IPS-18c (cell line): ENCODE data around the gene KCTD3.

ENCODE experiments used
- H3K4me3 ChIP-seq: 2 replicates; pipeline ENCODE4 v1.7.0; 2013; ENCODE audit warnings: low read depth, mild to moderate bottlenecking, low read length, moderate library complexity; ENCODE audit not compliant: insufficient read depth
- H3K9me3 ChIP-seq: one replicate; pipeline ENCODE4 v1.6.1; 2013; ENCODE audit warnings: mild to moderate bottlenecking, low read length, moderate library complexity; ENCODE audit not compliant: control insufficient read depth, insufficient read depth

Gene KCTD3

DNA sequence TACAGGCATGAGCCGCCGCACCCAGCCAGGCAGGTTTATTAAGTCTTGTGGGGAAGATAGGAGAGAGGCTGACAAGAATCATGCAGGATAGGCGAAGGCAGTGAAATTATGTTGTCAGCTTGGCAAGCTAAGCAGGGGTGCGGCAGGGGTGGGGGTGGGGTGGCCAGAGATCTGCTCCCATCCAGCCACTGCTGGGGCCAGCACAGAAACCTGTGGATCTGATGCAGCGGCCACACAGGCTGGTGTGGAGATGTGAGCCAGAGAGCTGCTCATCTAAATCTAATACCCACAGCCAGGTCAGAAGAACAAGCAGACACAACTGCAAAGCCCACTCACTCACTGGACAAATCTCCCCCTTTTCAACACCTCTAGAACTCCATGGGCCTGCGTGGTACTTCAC lies 68.7 kb downstream of the KCTD3 start:
- Histone ChIP-seq H3K9me3 (no peaks in the 10 kb centered on the region), H3K4me3 (no peak overlapping the region)

DNA sequence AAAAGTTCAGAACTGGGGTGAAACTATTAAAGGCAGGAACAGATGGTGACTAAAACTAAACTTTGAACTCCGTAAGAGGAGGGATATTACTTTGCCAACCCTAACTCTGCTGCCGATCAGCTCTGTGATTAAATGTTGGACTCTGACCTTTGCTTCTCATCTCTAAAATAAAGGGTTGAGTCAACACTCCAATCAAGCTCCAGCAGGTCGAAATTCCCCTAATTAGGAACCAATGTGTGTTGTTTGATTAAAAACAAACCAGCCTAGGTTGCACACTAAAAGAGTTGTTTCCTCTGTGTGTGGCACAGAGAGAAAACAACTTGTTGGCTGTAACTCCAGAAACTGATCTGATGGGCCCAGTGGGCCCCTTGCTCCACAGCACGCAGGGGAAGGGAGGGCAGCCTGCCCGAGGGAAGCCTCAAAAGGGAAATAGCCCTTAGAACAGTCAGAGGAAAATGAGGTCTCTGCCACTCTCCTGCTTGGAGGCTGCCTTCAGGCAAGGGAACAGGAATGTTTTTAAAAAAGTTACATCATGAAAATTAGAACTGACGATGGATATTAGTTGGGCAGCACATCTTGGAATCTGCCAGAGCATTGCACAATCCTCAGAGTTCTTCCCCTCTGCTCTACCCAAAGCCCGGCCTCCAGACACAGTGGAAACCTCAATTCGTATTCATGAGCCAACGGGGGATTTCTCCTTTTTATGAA lies 69.3 kb downstream of the KCTD3 start:
- Histone ChIP-seq H3K4me3 (no peak overlapping the region), H3K9me3 (no peaks in the 10 kb centered on the region)

DNA sequence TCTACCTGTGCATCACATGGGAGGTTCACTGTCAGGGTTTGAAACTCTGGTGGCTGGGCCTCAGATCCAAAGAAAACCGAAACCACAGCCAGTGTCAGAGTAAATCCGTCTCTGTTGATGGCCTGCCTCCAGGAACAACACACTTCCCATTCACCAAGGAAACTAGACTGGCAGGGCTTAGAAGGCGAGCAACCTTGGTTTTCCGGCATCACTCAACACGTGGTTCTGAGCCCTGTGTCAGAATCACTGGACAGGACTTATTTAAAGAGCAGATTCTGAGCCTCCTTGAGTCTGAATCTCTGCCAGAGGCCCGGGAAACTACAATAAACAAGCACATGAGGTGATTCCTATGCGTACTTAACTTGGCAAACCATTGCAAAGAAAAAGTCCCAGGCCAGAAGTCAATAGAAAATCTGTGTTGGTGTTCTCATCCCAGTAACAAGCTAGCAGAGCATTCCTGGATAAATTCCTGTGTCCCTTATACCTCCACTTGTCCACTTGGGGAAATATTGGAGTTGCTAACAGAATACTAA lies 70.0 kb downstream of the KCTD3 start:
- Histone ChIP-seq H3K9me3 (no peaks in the 10 kb centered on the region), H3K4me3 (no peak overlapping the region)

DNA sequence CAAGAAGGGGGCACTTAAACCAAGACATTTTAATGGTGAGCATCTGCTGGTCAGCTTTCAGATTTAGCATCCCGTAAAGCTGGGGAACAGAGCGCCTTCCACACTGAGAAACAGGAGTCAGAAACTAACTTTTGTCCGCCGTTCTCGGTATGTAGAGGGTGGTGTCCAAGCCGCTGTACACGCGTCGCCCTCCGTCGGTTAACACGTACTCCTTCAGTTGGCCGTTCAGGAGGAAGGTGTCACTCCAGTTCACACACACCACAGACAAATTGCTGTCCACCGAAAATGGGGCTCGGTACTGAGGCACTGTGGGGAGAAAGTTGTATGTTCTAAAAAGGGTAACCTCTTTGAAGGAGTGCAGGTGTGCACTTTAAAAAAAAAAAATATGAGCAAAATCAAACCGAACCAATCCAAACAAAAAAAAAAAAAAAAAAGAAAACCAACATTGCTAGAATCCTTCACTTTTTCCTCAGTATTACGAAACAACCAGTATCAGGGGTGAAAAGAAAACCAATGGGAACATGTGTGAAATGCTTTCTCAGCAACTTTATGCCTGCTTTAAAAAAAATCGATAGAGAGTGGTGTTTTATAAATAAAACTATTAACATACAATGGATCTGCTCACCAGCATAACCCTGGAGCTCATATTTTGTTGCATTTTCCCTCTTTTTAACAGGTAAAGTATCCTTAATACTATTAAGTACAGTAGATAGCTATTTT lies 73.5 kb downstream of the KCTD3 start:
- H3K9me3 ChIP-seq, result no peaks in the 10 kb centered on the region
- no peak overlapping the region for H3K4me3 ChIP-seq

DNA sequence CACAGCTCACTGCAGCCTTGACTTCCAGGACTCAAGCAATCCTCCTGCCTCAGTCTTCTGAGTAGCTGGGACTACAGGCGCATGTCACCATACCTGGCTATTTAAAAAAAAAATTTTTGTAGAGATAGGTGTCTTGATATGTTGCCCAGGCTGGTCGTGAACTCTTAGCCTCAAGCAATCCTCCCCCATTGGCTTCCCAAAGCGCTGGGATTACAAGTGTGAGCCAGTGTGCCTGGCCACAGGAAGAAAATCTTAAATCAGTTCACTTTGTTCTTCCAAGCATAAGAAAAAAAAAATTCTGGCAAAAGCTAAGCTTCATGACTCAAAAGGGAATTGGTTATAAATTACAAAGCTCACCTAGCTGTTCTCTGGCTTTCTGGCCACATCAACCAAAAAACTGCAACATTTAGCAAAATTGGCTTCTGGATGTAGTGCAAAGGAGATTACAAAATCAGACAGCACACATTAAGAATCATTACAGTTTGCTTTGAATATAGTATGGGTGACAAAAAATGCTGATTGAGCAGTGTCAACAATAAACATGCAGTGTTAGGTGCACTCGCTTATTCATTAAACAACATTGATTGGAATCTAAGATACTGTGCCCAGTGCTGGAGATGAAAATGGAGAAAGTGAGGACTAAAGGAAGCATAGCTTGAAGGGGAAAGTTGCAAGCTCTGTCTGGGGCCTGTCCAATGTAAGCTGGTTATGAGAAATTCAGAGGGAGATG lies 76.7 kb downstream of the KCTD3 start:
- H3K9me3 ChIP-seq, result no peaks in the 10 kb centered on the region
- H3K4me3 ChIP-seq, result no peak overlapping the region

DNA sequence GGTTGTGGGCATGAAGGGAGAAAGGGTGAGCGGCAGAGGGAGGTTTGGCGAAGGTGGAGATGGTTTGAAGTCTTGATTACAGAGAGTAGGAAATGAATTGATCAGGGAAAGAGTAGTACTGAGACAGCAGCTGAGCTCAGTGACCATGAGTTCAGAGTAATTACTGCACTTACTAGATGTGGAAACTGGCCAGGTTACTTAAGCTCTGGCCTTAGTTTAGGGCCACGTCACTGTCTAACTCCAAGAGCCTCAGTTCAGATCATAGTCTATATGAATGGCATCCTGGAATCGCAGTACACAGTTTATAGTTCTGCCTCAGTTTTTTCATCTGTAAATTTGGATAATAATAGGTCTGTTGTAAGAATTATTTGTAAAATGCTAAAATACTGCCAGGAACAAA lies 78.1 kb downstream of the KCTD3 start:
- Histone ChIP-seq H3K9me3 (no peaks in the 10 kb centered on the region), H3K4me3 (no peak overlapping the region)

DNA sequence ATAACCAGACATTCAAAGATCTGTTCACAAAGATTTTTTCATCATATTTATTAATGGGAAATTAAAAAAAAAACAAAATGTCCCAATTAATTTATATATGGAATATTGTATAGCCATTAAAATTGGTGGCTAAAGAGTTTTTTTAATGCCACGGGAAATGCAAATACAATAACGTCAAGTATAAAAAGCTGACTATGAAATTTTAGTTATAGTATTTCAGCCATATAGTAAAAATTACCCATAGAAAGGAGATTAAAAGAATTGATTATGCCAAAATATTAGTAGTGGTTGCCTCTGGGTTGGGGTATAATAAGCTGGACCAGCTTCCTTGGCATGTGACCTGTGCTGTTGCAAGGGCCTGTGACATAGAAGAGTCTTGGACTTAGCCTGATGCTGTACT lies 78.8 kb downstream of the KCTD3 start:
- H3K9me3 ChIP-seq, result no peaks in the 10 kb centered on the region
- H3K4me3 ChIP-seq, result no peak overlapping the region

DNA sequence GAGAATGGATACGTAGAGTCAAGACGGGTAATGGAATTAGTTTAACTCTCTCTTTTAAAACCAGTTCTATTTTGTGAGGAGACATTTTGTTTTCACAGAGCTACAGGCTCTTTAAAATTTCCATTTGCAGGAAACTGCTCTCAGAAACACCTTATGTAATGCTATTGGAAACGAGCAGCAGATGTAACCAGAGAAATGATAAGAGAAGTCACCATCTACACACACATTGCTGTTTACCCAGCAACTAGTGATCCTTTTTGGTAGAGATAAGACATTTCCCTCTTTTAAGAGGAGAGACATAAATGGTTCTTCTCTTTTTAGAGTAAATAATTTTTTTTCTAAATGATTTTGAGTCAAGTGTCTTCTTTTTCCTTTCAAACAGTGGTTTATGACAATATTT lies 80.6 kb downstream of the KCTD3 start:
- no peaks in the 10 kb centered on the region for H3K9me3 ChIP-seq
- H3K4me3 ChIP-seq, result no peak overlapping the region

DNA sequence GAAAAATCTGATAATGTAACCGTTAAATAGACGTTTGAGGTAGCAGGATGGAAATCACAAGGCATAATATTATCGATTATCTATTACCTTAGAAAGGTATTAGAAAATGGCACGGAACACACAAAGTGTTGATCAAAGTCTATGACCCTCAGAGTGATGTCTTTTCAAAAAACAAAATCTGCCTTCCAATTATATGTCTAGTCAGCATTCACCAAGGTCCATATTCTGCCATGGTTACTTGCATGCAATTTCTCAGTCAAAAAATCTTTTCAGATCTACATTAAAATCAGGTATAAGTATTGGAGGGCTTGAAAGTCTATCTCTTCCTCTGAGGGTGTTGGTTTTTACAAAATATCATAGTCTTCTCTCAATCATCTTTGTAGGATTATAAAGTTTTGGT lies 81.9 kb downstream of the KCTD3 start:
- Histone ChIP-seq H3K4me3 (no peak overlapping the region), H3K9me3 (no peaks in the 10 kb centered on the region)

DNA sequence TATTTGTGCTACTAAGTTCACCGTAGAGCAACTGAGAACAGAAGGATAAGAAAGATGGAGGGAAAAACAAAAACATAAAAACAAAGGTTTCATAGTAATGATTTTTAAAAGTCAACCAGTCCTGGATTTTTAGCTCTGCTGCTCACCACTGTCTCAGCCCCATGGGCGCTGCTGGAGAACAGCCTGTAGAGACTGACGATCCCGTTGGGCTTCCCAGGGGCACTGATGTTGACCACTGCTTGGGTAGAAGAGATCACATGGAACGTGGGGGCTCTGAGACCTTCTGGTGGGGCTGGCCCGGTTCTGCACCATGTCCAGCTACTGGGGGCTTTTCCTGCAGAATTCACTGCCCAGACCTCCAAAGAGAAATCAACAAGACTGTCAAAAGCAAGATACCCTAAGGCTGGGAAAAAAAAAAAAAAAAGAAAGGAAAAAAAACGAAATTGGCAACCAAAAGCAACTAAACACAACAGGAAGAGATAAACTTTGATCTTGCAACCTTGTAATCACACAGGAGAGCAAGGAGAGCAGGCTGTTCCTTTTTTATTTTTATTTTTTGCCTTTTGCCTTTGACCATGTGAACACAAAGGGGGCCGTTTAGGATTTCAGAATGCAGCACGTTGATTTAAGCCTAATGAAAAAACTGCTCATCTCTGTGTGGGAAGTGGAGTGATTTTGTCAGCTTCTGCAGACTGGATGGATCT lies 83.5 kb downstream of the KCTD3 start:
- H3K4me3 ChIP-seq, result no peak overlapping the region
- no peaks in the 10 kb centered on the region for H3K9me3 ChIP-seq

DNA sequence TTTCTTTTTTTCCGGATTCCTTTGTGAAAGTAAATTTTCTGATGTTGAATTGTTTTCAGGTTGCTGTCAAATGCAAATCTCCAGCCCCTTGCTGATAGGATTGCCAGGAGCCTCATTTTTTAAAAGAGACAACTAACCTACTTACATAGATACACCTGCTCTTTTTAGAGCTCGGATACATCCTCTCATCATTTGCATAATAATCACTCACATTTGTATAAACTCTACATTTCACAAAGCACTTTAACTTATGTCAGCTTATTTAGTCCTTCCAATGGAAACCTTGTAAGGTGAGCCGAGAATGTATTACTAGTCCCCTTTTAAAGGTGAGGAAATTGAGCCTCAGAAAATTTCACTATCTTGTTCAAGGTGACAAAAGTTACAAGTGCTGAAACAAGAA lies 84.8 kb downstream of the KCTD3 start:
- Histone ChIP-seq H3K4me3 (no peak overlapping the region), H3K9me3 (no peaks in the 10 kb centered on the region)

DNA sequence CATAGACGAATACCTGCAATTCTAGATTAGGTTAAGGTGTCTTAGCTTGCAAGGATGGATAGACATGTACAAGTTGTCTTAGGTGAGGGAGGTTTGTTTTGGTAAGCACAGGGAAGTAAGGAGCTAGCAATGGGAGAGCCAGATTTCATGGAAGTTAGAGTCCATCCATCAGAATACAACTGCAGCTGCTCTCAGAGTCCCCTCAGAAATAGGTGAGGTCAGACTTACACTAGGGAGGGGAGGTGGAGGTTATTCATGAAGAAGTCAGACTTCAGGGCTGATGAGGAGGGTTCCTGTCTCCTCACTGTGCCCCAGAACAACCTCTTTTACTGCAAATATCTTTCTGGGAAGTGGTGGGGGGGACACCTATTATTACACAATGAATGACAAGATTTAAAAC lies 85.3 kb downstream of the KCTD3 start:
- no peak overlapping the region for H3K4me3 ChIP-seq

DNA sequence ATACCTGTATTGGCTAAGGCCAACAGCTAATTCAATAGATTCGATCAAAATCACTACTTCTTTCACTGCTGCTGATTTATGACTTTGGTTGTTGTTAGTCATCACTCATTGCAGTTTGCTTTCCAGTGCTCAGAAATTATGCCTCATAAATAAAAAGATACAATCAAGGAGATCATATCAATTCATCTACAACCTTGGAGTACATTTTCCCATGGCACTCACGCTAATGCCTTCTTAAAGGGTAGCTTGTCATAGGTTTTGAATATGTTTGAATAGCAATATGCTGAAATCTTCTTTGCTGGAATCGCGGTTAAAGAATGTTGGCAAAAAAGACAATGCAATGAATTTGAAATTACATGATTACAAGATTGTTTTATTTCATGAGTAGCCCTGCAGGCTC lies 89.9 kb downstream of the KCTD3 start:
- no peak overlapping the region for H3K4me3 ChIP-seq
- H3K9me3 ChIP-seq, result no peaks in the 10 kb centered on the region

More for the DNA sequence above, 85.3 kb downstream of the KCTD3 start:
- no peaks in the 10 kb centered on the region for H3K9me3 ChIP-seq

DNA sequence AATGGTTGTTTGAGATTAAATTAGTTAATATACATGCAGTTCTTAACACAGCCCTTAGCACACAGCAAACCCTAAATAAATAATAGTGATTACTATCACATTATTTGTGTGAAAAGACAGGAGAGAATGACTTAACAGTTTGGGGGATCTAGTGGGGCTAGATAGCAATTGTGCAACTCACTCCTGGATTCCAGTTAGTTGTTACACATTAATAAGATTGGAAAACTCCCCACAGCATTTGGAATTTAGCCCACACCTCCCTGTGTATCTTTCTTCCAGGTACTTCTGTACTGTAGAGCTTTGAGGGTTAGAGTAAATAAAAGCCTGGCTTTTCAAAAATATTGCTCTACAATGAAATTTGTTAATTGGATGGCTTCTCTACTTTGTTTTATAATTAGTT lies 93.2 kb downstream of the KCTD3 start:
- no peaks in the 10 kb centered on the region for H3K9me3 ChIP-seq

DNA sequence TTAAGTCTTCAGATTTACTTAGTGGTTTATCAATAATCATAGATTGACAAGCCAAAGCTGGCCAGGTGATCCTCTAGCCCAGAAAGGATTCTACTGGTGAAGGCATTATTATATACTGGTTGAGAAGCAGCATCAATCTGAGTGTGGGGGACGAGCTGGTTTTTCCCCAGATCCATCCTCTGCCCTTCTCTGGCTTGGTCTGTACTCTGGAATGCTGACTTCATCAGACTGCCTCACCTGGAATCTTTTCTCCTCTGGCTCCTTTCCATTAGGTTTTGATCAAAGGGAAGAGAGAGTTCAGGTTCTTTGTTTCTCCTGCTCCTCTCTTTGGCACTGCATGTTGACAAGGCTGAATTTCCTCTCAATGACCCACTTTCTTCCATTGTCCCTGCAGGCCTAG lies 93.9 kb downstream of the KCTD3 start:
- H3K9me3 ChIP-seq, result no peaks in the 10 kb centered on the region
- H3K4me3 ChIP-seq, result no peak overlapping the region

More for the DNA sequence above, 93.2 kb downstream of the KCTD3 start:
- no peak overlapping the region for H3K4me3 ChIP-seq

DNA sequence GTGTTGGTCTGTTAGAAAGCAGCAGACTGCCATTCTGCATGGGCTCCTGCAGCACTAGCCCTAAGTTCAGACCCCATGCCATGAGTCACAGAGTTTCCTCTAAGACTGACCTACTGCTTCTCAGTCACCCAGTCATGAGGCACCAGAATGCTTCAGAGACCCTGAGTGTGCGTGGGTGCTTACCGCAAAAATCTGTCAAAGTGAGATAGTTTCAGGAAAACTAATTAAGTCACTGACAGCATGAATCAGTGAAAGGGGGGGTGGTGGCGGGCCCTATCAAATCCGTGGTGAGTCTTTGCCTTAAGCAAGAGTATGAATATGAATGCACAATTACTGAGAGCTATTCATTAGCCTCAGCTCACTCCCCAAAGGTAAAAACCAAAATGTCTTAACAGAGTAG lies 98.1 kb downstream of the KCTD3 start:
- H3K9me3 ChIP-seq, result no peaks in the 10 kb centered on the region

DNA sequence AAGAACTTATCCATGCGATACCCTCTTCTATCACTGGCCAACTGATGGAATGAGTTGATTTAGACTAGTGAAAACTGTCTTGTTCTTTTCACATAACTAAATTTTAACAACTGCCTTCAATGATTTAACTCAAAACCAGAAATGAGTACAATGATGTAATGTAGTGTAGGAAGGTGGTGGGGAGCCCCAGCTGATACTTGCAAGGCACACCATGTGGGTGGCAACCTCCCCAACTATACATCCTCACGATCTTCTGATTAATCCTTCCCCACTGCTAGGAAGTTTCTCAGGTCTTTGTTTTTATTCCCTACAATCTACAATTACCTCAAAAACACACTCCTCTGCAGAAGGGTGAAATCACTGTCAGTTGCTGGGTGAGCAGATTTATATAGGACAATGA lies 100.7 kb downstream of the KCTD3 start:
- no peaks in the 10 kb centered on the region for H3K9me3 ChIP-seq
- H3K4me3 ChIP-seq, result no peak overlapping the region

More for the DNA sequence above, 98.1 kb downstream of the KCTD3 start:
- no peak overlapping the region for H3K4me3 ChIP-seq
